Adipose tissue (tissue), 3 donors: ENCODE results near the gene ZNF473. TPM values are rescaled to one million over a fixed set of nuclear protein-coding genes. Genes with fewer than 3 reads are reported as not detected.
"Not testable (repeated sequence)": the region's sequence is repeated elsewhere in the genome, so short reads cannot be mapped to it uniquely, and the experiment has no call there.

Experiments used
- H3K27ac ChIP-seq: one replicate; pipeline ENCODE4 v1.5.1; 2013; ENCODE audit warnings: low read depth, low read length
- WGBS, 3 donors: extraction: QIAGEN DNeasy Blood & Tissue Kit; methylation state at CpG; one replicate each; pipeline ENCODE4 v1.1.7; 2013; 5-methylcytosine and 5-hydroxymethylcytosine counted together
- polyA plus RNA-seq, 3 donors: library from polyadenylated mRNA; stranded (reverse); fragments of 200-250 nt; gene quantifications; one replicate each; pipeline ENCODE4 v1.2.3, GENCODE V29; 2013
- donor health status: healthy with polysubstance abuse.
- donor health status: Bipolar disorder and iron deficiency.
- donor health status: healthy.

ZNF473 gene
- polyA plus RNA-seq, 3 donors: 2.1 to 2.5 (median 2.4) TPM

- H3K27ac ChIP-seq: not testable (repeated sequence)
- WGBS, 3 donors: 65 to 70% (median 66%) methylated on average over 9 to 10 of the region's 10 CpGs
Measured at GRCh38 chr19:50076581-50077355, 51.0 kb downstream of the ZNF473 start.

- not testable (repeated sequence) for H3K27ac ChIP-seq
- WGBS, 3 donors: 79 to 88% (median 80%) methylated on average over 4 of the region's 5 CpGs
Measured at GRCh38 chr19:50079014-50079413, 53.2 kb downstream of the ZNF473 start.

- WGBS, 3 donors: 73 to 80% (median 76%) methylated on average over 2 of the region's 2 CpGs
- not testable (repeated sequence) for H3K27ac ChIP-seq
Measured at GRCh38 chr19:50084440-50084839, 58.6 kb downstream of the ZNF473 start.

- WGBS, 3 donors: 81 to 94% (median 89%) methylated on average over 2 to 4 of the region's 4 CpGs
- H3K27ac ChIP-seq: not testable (repeated sequence)
Measured at GRCh38 chr19:50087153-50087552, 61.3 kb downstream of the ZNF473 start.

GRCh38 chr19:50090706-50091105 is 64.9 kb downstream of the ZNF473 start:
- 40 to 52% (median 50%) methylated on average over 10 of the region's 10 CpGs for WGBS, 3 donors
- not testable (repeated sequence) for H3K27ac ChIP-seq

- WGBS, 3 donors: 67 to 87% (median 84%) methylated on average over 3 of the region's 9 CpGs
- H3K27ac ChIP-seq: not testable (repeated sequence)
Measured at GRCh38 chr19:50091786-50092185, 66.0 kb downstream of the ZNF473 start.

GRCh38 chr19:50092597-50092996 is 66.8 kb downstream of the ZNF473 start:
- not testable (repeated sequence) for H3K27ac ChIP-seq
- no CpG with 5 or more reads among the region's 10 CpGs for WGBS, 3 donors

- not testable (repeated sequence) for H3K27ac ChIP-seq
- no CpG with 5 or more reads among the region's 13 CpGs for WGBS, 3 donors
Measured at GRCh38 chr19:50097884-50098283, 72.1 kb downstream of the ZNF473 start.

- WGBS, 3 donors: 72 to 81% (median 75%) methylated on average over 11 of the region's 14 CpGs
- not testable (repeated sequence) for H3K27ac ChIP-seq
Measured at GRCh38 chr19:50098892-50099291, 73.1 kb downstream of the ZNF473 start.

GRCh38 chr19:50099696-50100095 is 73.9 kb downstream of the ZNF473 start:
- not testable (repeated sequence) for H3K27ac ChIP-seq
- 85 to 90% (median 86%) methylated on average over 7 of the region's 14 CpGs for WGBS, 3 donors

- H3K27ac ChIP-seq: not testable (repeated sequence)
- no CpG with 5 or more reads among the region's 13 CpGs for WGBS, 3 donors
Measured at GRCh38 chr19:50100946-50101345, 75.1 kb downstream of the ZNF473 start.

Other genes starting within 250 kb of the ZNF473 start
- gene FUZ, start 212.7 kb upstream of the ZNF473 start, polyA plus RNA-seq: 10 to 100 TPM; 19.3 to 21.8 (median 20.9) TPM
- gene MED25, start 207.7 kb upstream of the ZNF473 start, polyA plus RNA-seq: 10 to 100 TPM; 21.8 to 38.8 (median 22.4) TPM
- 10 to 100 TPM; 69.1 to 76.8 (median 73.5) TPM for gene PTOV1, start 174.8 kb upstream of the ZNF473 start, polyA plus RNA-seq
- gene PNKP, start 158.4 kb upstream of the ZNF473 start, polyA plus RNA-seq: 10 to 100 TPM; 29.7 to 50.9 (median 45.8) TPM
- gene AKT1S1, start 148.7 kb upstream of the ZNF473 start, polyA plus RNA-seq: 10 to 100 TPM; 21.6 to 43.5 (median 41.7) TPM
- gene TBC1D17, start 148.3 kb upstream of the ZNF473 start, polyA plus RNA-seq: 10 to 100 TPM; 35.7 to 46.6 (median 37.0) TPM
- gene IL4I1, start 129.1 kb upstream of the ZNF473 start, polyA plus RNA-seq: 1 to 10 TPM in 1 of 3 donors, under 1 TPM in 1, not detected in 1; 0.63 to 1.5 TPM
- 10 to 100 TPM; 37.0 to 77.0 (median 41.7) TPM for gene ATF5, start 96.8 kb upstream of the ZNF473 start, polyA plus RNA-seq
- gene NUP62, start 96.5 kb upstream of the ZNF473 start, polyA plus RNA-seq: 10 to 100 TPM; 15.0 to 22.3 (median 16.4) TPM
- gene SIGLEC11, start 64.8 kb upstream of the ZNF473 start, polyA plus RNA-seq: 1 to 10 TPM in 2 of 3 donors, under 1 TPM in 1; 0.35 to 3.2 (median 1.9) TPM
- 10 to 100 TPM; 20.0 to 25.9 (median 25.6) TPM for gene VRK3, start 633 bp upstream of the ZNF473 start, polyA plus RNA-seq
- not detected for gene IZUMO2, start 137.3 kb downstream of the ZNF473 start, polyA plus RNA-seq
- 10 to 100 TPM; 20.6 to 42.6 (median 21.9) TPM for gene MYH14, start 177.6 kb downstream of the ZNF473 start, polyA plus RNA-seq